KOPT-K1 (cell line): ENCODE measurements around the gene BIRC2.
"Not testable (repeated sequence)": the region's sequence is repeated elsewhere in the genome, so short reads cannot be mapped to it uniquely, and the experiment has no call there.

Experiments
- H3K27ac ChIP-seq: fragments of 200-600 bp; sonication (generic); 2 replicates; pipeline ENCODE4 v1.5.1; 2016; ENCODE audit warnings: antibody characterized with exemption, mild to moderate bottlenecking, low read depth, low read length; ENCODE audit not compliant: poor library complexity, severe bottlenecking
- H3K36me3 ChIP-seq: fragments of 200-600 bp; sonication (generic); 2 replicates; pipeline ENCODE4 v1.5.1; 2017; ENCODE audit warnings: antibody characterized with exemption, mild to moderate bottlenecking, low read length, moderate library complexity; ENCODE audit not compliant: insufficient read depth
- H3K9me3 ChIP-seq: fragments of 200-600 bp; sonication (generic); 2 replicates; pipeline ENCODE4 v1.5.1; 2017; ENCODE audit warnings: antibody characterized with exemption, low read length, mild to moderate bottlenecking; ENCODE audit not compliant: insufficient read depth, poor library complexity, severe bottlenecking

Gene BIRC2

GRCh38 chr11:102317099-102317767 lies 29.8 kb upstream of the BIRC2 start, which contains the start of gene BIRC3:
Gene BIRC3, plus strand, starts transcription at chr11:102317484. Its CDS starts 7,026 bp downstream, at chr11:102324510.
- Histone ChIP-seq H3K9me3 (no peaks in the 10 kb centered on the region), H3K27ac (peak within 1 kb of the TSS; percentile 75), H3K36me3 (no peaks in the 10 kb centered on the region)

- no peaks in the 10 kb centered on the region for H3K9me3 ChIP-seq
- peak overlapping the region; percentile 75 for H3K27ac ChIP-seq
Observed at GRCh38 chr11:102317768-102318103, 29.3 kb upstream of the BIRC2 start.

GRCh38 chr11:102318469-102318868 lies 28.5 kb upstream of the BIRC2 start:
- Histone ChIP-seq H3K9me3 (no peaks in the 10 kb centered on the region), H3K27ac (peak overlapping the region; percentile 75), H3K36me3 (no peaks in the 10 kb centered on the region)

More at GRCh38 chr11:102317768-102318103, 29.3 kb upstream of the BIRC2 start:
- no peaks in the 10 kb centered on the region for H3K36me3 ChIP-seq

- Histone ChIP-seq H3K36me3 (no peaks in the 10 kb centered on the region), H3K27ac (peak overlapping the region; percentile 68), H3K9me3 (no peaks in the 10 kb centered on the region)
Observed at GRCh38 chr11:102319544-102319943, 27.5 kb upstream of the BIRC2 start.

- no peaks in the 10 kb centered on the region for H3K9me3 ChIP-seq
- H3K36me3 ChIP-seq, result no peaks in the 10 kb centered on the region
- peak overlapping the region; percentile 68 for H3K27ac ChIP-seq
Observed at GRCh38 chr11:102320188-102320587, 26.8 kb upstream of the BIRC2 start.

- Histone ChIP-seq H3K27ac (peak overlapping the region; percentile 68), H3K9me3 (no peaks in the 10 kb centered on the region), H3K36me3 (no peaks in the 10 kb centered on the region)
Observed at GRCh38 chr11:102320679-102321078, 26.3 kb upstream of the BIRC2 start.

- Histone ChIP-seq H3K9me3 (no peaks in the 10 kb centered on the region), H3K36me3 (peaks cover 9% of the 10 kb centered on the region), H3K27ac (peak overlapping the region; percentile 68)
Observed at GRCh38 chr11:102322560-102322959, 24.5 kb upstream of the BIRC2 start.

- Histone ChIP-seq H3K9me3 (no peaks in the 10 kb centered on the region), H3K27ac (peak overlapping the region; percentile 68), H3K36me3 (peaks cover 19% of the 10 kb centered on the region)
Observed at GRCh38 chr11:102323542-102324251, 23.3 kb upstream of the BIRC2 start.

- Histone ChIP-seq H3K9me3 (no peaks in the 10 kb centered on the region), H3K36me3 (peaks cover 26% of the 10 kb centered on the region), H3K27ac (no peak overlapping the region)
Observed at GRCh38 chr11:102325088-102325487, 21.9 kb upstream of the BIRC2 start.

GRCh38 chr11:102328748-102329147 lies 18.3 kb upstream of the BIRC2 start:
- Histone ChIP-seq H3K9me3 (no peaks in the 10 kb centered on the region), H3K36me3 (peaks cover 52% of the 10 kb centered on the region), H3K27ac (no peak overlapping the region)

GRCh38 chr11:102330231-102330630 lies 16.8 kb upstream of the BIRC2 start:
- H3K36me3 ChIP-seq, result peaks cover 52% of the 10 kb centered on the region
- no peaks in the 10 kb centered on the region for H3K9me3 ChIP-seq
- no peak overlapping the region for H3K27ac ChIP-seq

- H3K9me3 ChIP-seq, result no peaks in the 10 kb centered on the region
- no peak overlapping the region for H3K27ac ChIP-seq
- peaks cover 58% of the 10 kb centered on the region for H3K36me3 ChIP-seq
Observed at GRCh38 chr11:102331341-102331740, 15.7 kb upstream of the BIRC2 start.

GRCh38 chr11:102332611-102332994 lies 14.4 kb upstream of the BIRC2 start:
- no peaks in the 10 kb centered on the region for H3K9me3 ChIP-seq
- H3K36me3 ChIP-seq, result peaks cover 58% of the 10 kb centered on the region
- no peak overlapping the region for H3K27ac ChIP-seq

- no peaks in the 10 kb centered on the region for H3K9me3 ChIP-seq
- peaks cover 22% of the 10 kb centered on the region for H3K36me3 ChIP-seq
- no peak overlapping the region for H3K27ac ChIP-seq
Observed at GRCh38 chr11:102338479-102339010, 8.5 kb upstream of the BIRC2 start.

GRCh38 chr11:102341311-102341710 lies 5.7 kb upstream of the BIRC2 start:
- H3K9me3 ChIP-seq, H3K27ac ChIP-seq: not testable (repeated sequence)
- H3K36me3 ChIP-seq, result peaks cover 16% of the 10 kb centered on the region
